Measurements from ENCODE around the gene CREG2. TPM values are rescaled to one million over a fixed set of nuclear protein-coding genes. Genes with fewer than 3 reads are reported as not detected.

Gene CREG2
- total RNA-seq, 4 donors from 2014 or later = 0.38 to 2.5 (median 1.3) TPM

DNA sequence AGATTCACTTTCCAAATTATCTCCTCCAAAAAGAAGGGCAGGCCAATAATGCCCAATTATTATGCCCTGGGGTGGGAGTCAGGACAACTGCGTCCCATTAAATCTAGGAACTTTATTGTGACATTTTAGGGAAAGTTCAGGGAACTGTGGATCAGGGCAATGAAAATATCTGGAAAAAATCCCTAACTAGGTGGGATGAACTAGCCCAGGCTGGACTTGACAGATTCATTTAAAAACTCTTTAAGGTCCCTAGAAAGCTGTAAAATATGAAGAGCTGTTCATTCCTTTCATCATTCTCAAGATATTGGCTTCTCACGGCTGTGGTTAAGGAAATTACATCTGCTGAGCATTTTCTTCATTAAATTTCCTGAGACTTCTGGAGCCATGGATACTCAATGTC lies 8.2 kb downstream of the CREG2 start:
- Histone ChIP-seq H3K27me3 (peaks cover 0 to 10% (median 0%) of the 10 kb centered on the region in 4 donors), H3K9me3 (no peaks in the 10 kb centered on the region), H3K4me1 (peaks cover 0 to 13% (median 7%) of the 10 kb centered on the region in 3 donors), H3K27ac (no peak overlapping the region), H3K4me3 (no peak overlapping the region), H3K36me3 (no peaks in the 10 kb centered on the region)
- intact Hi-C loops (cut with DNase I) = no loop called here
- WGBS, 2 donors = 84 to 90% methylated on average over 2 of the region's 2 CpGs
- TF ChIP-seq POLR2A (IDR thresholded peaks at IDR 0.05) (no peak), CTCF (IDR thresholded peaks at IDR 0.05) (no peak)
- DNase-seq = no peak

DNA sequence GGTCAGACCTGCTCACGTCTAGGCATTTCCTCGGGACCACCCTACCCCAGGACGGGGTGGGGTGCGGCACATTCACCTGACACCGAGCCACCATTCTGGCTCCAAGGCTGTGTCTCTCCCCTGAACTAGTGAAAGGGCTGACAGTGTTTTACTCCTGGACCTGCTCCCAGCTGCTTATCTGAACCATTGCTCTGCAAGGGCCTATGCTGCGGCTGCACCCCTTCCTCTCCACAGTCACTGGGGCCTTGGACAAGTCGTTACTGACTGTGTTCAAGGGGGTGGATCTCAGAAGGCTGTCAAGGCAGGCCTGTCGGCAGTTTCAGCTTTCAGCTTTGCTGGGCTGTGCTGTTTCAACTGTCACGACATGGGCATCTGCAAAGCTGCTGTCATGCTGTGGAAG lies 11.7 kb downstream of the CREG2 start:
- Histone ChIP-seq H3K36me3 (no peaks in the 10 kb centered on the region), H3K4me1 (peaks cover 0 to 6% (median 2%) of the 10 kb centered on the region in 3 donors), H3K4me3 (no peak overlapping the region), H3K9me3 (no peaks in the 10 kb centered on the region), H3K27ac (no peak overlapping the region), H3K27me3 (no peaks in the 10 kb centered on the region)
- TF ChIP-seq CTCF (IDR thresholded peaks at IDR 0.05) = no peak
- no peak for TF ChIP-seq POLR2A (IDR thresholded peaks at IDR 0.05)
- intact Hi-C loops (cut with DNase I) = no loop called here
- no peak for DNase-seq
- WGBS, 2 donors = 72 to 76% methylated on average over 5 to 9 of the region's 9 CpGs

DNA sequence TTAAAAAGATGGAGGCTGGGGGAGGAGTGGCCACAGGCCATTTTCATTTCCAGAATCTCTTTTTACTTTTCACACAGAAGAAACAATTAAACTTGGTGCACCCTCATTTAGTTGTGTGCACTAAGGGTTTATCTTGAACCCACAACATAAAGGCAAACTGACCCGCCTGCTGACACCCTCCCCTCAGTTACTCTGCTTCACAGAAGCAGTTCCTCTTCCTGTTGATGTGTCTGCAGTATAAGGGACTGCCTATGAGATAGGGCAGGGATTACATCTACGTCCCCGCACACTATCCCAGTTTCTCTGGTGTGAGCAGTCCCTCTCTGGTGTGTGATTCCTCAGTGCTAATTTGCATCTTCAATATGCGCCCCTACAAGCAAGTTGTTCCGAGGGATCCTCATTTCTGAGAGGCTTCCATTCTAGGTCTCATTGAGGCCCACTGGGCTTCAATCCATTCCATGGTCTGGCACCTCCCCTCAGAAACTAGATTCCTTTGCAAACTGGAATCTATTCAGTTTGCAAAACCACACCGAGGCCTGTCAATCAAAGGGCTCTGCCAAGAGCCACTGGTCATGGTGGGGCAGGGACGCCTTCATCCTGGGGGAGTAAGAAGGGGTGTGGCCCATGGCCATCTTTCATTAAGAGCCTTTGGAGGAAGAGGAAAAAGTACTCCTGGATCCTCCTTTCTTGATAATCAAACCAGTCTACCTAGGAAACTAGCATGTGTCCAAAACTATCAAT lies 12.3 kb downstream of the CREG2 start:
- Histone ChIP-seq H3K9me3 (no peaks in the 10 kb centered on the region), H3K4me3 (no peak overlapping the region), H3K36me3 (no peaks in the 10 kb centered on the region), H3K4me1 (no peaks in the 10 kb centered on the region), H3K27ac (no peak overlapping the region), H3K27me3 (no peaks in the 10 kb centered on the region)
- TF ChIP-seq CTCF (IDR thresholded peaks at IDR 0.05) = no peak
- TF ChIP-seq POLR2A (IDR thresholded peaks at IDR 0.05) = no peak
- whole genome bisulfite sequencing, 2 donors = 83 to 91% methylated on average over 5 to 7 of the region's 7 CpGs
- intact Hi-C loops (cut with DNase I) = no loop called here
- no peak for DNase-seq

DNA sequence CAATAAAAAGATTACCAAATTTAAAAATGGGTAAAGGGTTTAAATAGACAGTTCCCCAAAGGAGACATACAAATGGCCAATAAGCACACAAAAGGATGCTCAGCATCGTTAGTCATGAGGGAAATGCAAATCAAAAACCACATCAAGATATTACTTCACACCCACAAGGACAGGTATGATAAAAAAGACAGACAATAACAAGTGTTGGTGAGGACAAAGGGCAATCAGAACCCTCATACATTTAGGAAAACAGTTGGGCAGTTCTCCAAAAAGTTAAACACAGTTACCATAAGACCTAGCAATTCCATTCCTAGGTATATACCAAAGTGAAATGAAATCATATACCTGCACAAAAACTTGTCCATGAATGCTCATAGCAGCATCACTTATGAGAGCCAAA lies 14.5 kb downstream of the CREG2 start:
- TF ChIP-seq CTCF (IDR thresholded peaks at IDR 0.05) (no peak), POLR2A (IDR thresholded peaks at IDR 0.05) (no peak)
- intact Hi-C loops (cut with DNase I) = no loop called here
- WGBS, 2 donors = 43 to 56% methylated on average over 1 of the region's 1 CpG

GRCh38 chr2:101371636-101372035 lies 15.7 kb downstream of the CREG2 start:
- Histone ChIP-seq H3K27ac (no peak overlapping the region), H3K4me1 (no peaks in the 10 kb centered on the region), H3K36me3 (no peaks in the 10 kb centered on the region), H3K27me3 (no peaks in the 10 kb centered on the region), H3K4me3 (no peak overlapping the region), H3K9me3 (no peaks in the 10 kb centered on the region)
- intact Hi-C loops (cut with DNase I) = no loop called here
- WGBS, 2 donors = 45 to 64% methylated on average over 2 to 4 of the region's 4 CpGs
- TF ChIP-seq CTCF (IDR thresholded peaks at IDR 0.05) (no peak), POLR2A (IDR thresholded peaks at IDR 0.05) (no peak)
- no peak for DNase-seq

More for the DNA sequence above, 14.5 kb downstream of the CREG2 start:
- no peaks in the 10 kb centered on the region for H3K36me3 ChIP-seq
- H3K4me3 ChIP-seq = no peak overlapping the region
- no peaks in the 10 kb centered on the region for H3K27me3 ChIP-seq
- H3K27ac ChIP-seq = no peak overlapping the region
- H3K9me3 ChIP-seq = no peaks in the 10 kb centered on the region
- no peaks in the 10 kb centered on the region for H3K4me1 ChIP-seq
- no peak for DNase-seq

Measured in esophagus squamous epithelium (tissue), 5 donors.